K562 (cell line): ENCODE data around the gene KCNH2. TPM values are rescaled to one million over a fixed set of nuclear protein-coding genes. Genes with fewer than 3 reads are reported as not detected.
A peak's percentile ranks its signal among the peaks of the same experiment; 100 is the strongest.

Source experiments
- ATAC-seq: fragments of 200-7000 bp; cut with Tn5 transposase; 3 replicates; pipeline ENCODE4 v1.9.1; 2020; ENCODE audit warnings: moderate library complexity
- BruUV-seq: library from RNA; stranded (reverse); fragments of 400-500 nt; replicated peaks from 2 replicates; lab custom pipeline; 2021; lab: Mats Ljungman, UMichigan
- CTCF ChIA-PET: fragments of 300-600 bp; formaldehyde crosslinking; extraction: SDS; loops from one replicate; lab custom pipeline; 2021; ENCODE audit warnings: low intra/inter-chr PET ratio; lab: Yijun Ruan, JAX
- POLR2A ChIA-PET: fragments of 300-600, 350-650 bp; sonication (Branson Sonifier 250); formaldehyde crosslinking; extraction: SDS; loops from one replicate; lab custom pipeline; 2021; ENCODE audit warnings: antibody characterized with exemption, inconsistent platforms; lab: Yijun Ruan, JAX
- DNase-seq, 4 experiments: peaks; one replicate each; pipeline versions ENCODE4 v3.0.0 to v3.0.0-alpha.2; 2011 to 2018; ENCODE audit warnings: low spot score in 3 of 4, mixed read lengths in 3 of 4; ENCODE audit errors: extremely low read depth in 1 of 4
- FAIRE-seq: peaks from 2 replicates; lab custom pipeline; 2011; peaks lifted over from hg19 to GRCh38; lab: Jason Lieb, UNC
- H2AFZ ChIP-seq: 2 replicates; pipeline ENCODE4 v1.6.0; 2011; ENCODE audit warnings: low read depth, low read length, control low read depth, inconsistent platforms
- H3K27ac ChIP-seq: fragments of 200-600 bp; 3 replicates; pipeline ENCODE4 v1.8.0; 2011; ENCODE audit warnings: low read depth, mild to moderate bottlenecking, control low read depth, inconsistent platforms, low read length, moderate library complexity, mixed read lengths; ENCODE audit errors: extremely low read depth
- H3K27me3 ChIP-seq, 2 experiments: fragments of 300-600 bp in 1 of 2; 2 replicates in 1 of 2; 3 replicates in 1 of 2; pipeline versions ENCODE4 v1.6.0 to v1.8.0; 2011; ENCODE audit warnings: inconsistent platforms in 2 of 2, low read length in 2 of 2, mild to moderate bottlenecking in 1 of 2, mixed read lengths in 1 of 2, moderate library complexity in 1 of 2; ENCODE audit not compliant: control insufficient read depth in 2 of 2, insufficient read depth in 2 of 2
- H3K36me3 ChIP-seq: fragments of 300-600 bp; 3 replicates; pipeline ENCODE4 v1.8.0; 2011; ENCODE audit warnings: mild to moderate bottlenecking, low read length, inconsistent platforms; ENCODE audit not compliant: control insufficient read depth, insufficient read depth
- H3K4me1 ChIP-seq, 2 experiments: fragments of 200-600 bp in 1 of 2; replicated peaks in 1 of 2; 2 replicates in 1 of 2; 3 replicates in 1 of 2; pipeline versions ENCODE4 v1.5.1 to v1.8.0; 2011; ENCODE audit warnings: inconsistent platforms in 2 of 2, low read length in 2 of 2, mild to moderate bottlenecking in 1 of 2, mixed read lengths in 1 of 2, moderate library complexity in 1 of 2; ENCODE audit not compliant: control insufficient read depth in 2 of 2, insufficient read depth in 2 of 2
- H3K4me2 ChIP-seq: 2 replicates; pipeline ENCODE4 v1.6.1; 2011; ENCODE audit warnings: low read length, control low read depth, inconsistent platforms, mixed read lengths; ENCODE audit not compliant: insufficient read depth
- H3K4me3 ChIP-seq: fragments of 200-600 bp; sonication (generic), shearing (Covaris generic); 2 replicates; pipeline ENCODE4 v1.5.1; 2016; ENCODE audit warnings: control low read depth, inconsistent platforms
- H3K79me2 ChIP-seq: fragments of 200-600 bp; 3 replicates; pipeline ENCODE4 v1.8.0; 2011; ENCODE audit warnings: low read length, inconsistent platforms; ENCODE audit not compliant: control insufficient read depth, insufficient read depth
- H3K9ac ChIP-seq, 2 experiments: 2 replicates each; pipeline versions ENCODE4 v1.6.0 to v1.6.1; 2011; ENCODE audit warnings: low read depth in 2 of 2, low read length in 2 of 2, control low read depth in 1 of 2, inconsistent platforms in 1 of 2, mild to moderate bottlenecking in 1 of 2, mixed read lengths in 1 of 2; ENCODE audit not compliant: insufficient read depth in 1 of 2
- H3K9me1 ChIP-seq: one replicate; pipeline ENCODE4 v1.6.0; 2011; ENCODE audit warnings: inconsistent platforms, mild to moderate bottlenecking, low read length, moderate library complexity; ENCODE audit not compliant: control insufficient read depth, insufficient read depth
- H3K9me3 ChIP-seq: replicated peaks from 2 replicates; pipeline ENCODE4 v1.5.1; 2011; ENCODE audit warnings: low read depth, low read length, inconsistent platforms; ENCODE audit not compliant: control insufficient read depth, insufficient read depth
- H4K20me1 ChIP-seq: replicated peaks from 2 replicates; pipeline ENCODE4 v1.6.1; 2011; ENCODE audit warnings: low read length, inconsistent platforms, mixed read lengths; ENCODE audit not compliant: control insufficient read depth, insufficient read depth
- CHD1 ChIP-seq: fragments of 200-600 bp; sonication (generic); IDR thresholded peaks from one replicate; pipeline ENCODE4 v1.6.1; 2012; ENCODE audit warnings: mild to moderate bottlenecking, moderate library complexity, low read length, inconsistent platforms
- GATAD2B ChIP-seq: fragments of 450-650 bp; IDR thresholded peaks from 2 replicates; pipeline ENCODE4 v1.6.1; 2017; ENCODE audit warnings: mild to moderate bottlenecking, borderline replicate concordance
- HDAC1 ChIP-seq, 2 experiments: fragments of 450-650 bp; IDR thresholded peaks; 2 replicates each; pipeline ENCODE4 v1.6.1; 2016 to 2017; ENCODE audit warnings: inconsistent platforms in 1 of 2, mild to moderate bottlenecking in 1 of 2, moderate library complexity in 1 of 2
- SMARCA5 ChIP-seq: fragments of 450-650 bp; IDR thresholded peaks from 2 replicates; pipeline ENCODE4 v1.6.1; 2016
- ZNF431 ChIP-seq: sonication (generic); formaldehyde crosslinking; IDR thresholded peaks from 2 replicates; pipeline ENCODE4 v1.8.0; 2022; ENCODE audit warnings: mild to moderate bottlenecking, missing genetic modification reagents
- ZNF445 ChIP-seq: fragments of 250-450 bp; sonication (Bioruptor Pico); IDR thresholded peaks from 2 replicates; pipeline ENCODE4 v1.4.0; 2020; ENCODE audit warnings: low read depth, mild to moderate bottlenecking, moderate library complexity
- WGBS: fragments of 100-300 bp; shearing (Covaris generic); methylation state at CpG from one replicate; pipeline ENCODE4 v1.1.6; 2016; ENCODE audit warnings: low coverage, mixed read lengths; ENCODE audit not compliant: insufficient coverage; ENCODE audit errors: missing lambda C conversion rate; 5-methylcytosine and 5-hydroxymethylcytosine counted together
- in situ Hi-C: fragments of 300-500 bp; cut with MboI; formaldehyde crosslinking; loops from 4 replicates; pipeline ENCODE4 v1.15.0; 2018; ENCODE audit warnings: inconsistent platforms, mixed read lengths
- intact Hi-C: fragments of 100-400 bp; cut with micrococcal nuclease; formaldehyde crosslinking; loops from 2 replicates; pipeline ENCODE4 v1.14.2; 2022
- polyA plus RNA-seq, 8 experiments: library from polyadenylated mRNA; depleted of rRNA in 4 of 8; stranded (reverse) in 5 of 8; unstranded in 3 of 8; fragments of >200 nt; fragmentation: Nextera tagmentation in 2 of 8; fragmentation: Illumina TruSeq in 1 of 8; extraction: Ambion mirVana in 2 of 8; extraction: Trizol in 1 of 8; gene quantifications; 2 replicates each; pipeline versions ENCODE4 v1.2.1 to v1.2.3, GENCODE V29; 2011 to 2014; ENCODE audit warnings: inconsistent platforms in 1 of 8, missing spikeins in 1 of 8
- total RNA-seq, 7 experiments: library from RNA; depleted of rRNA in 6 of 7; stranded (reverse); fragments of >200 nt in 6 of 7; fragmentation: Illumina TruSeq in 2 of 7; extraction: Trizol in 2 of 7; gene quantifications; 2 replicates each; pipeline versions ENCODE4 v1.2.1 to v1.2.3, GENCODE V29; 2011 to 2021; ENCODE audit warnings: low replicate concordance in 1 of 7
- TF ChIP-seq, protein P1 (sequence below): fragments of 250-450 bp; sonication (Bioruptor Pico); IDR thresholded peaks from 2 replicates; pipeline ENCODE4 v1.5.0; 2022; ENCODE audit warnings: mild to moderate bottlenecking
- TF ChIP-seq, protein P2 (sequence below): fragments of 450-650 bp; IDR thresholded peaks from 2 replicates; pipeline ENCODE4 v1.6.1; 2016; ENCODE audit warnings: low read depth
- TF ChIP-seq, protein P3 (sequence below), 2 experiments: fragments of 450-650 bp; IDR thresholded peaks; 2 replicates each; pipeline ENCODE4 v1.6.1; 2016

KCNH2 gene
- total and polyA plus RNA-seq, 9 of the 15 experiments (the other 6 are each of a cell fraction or from before 2014, with no cell fraction given), result 18.1 to 368 (median 218) TPM

DNA sequence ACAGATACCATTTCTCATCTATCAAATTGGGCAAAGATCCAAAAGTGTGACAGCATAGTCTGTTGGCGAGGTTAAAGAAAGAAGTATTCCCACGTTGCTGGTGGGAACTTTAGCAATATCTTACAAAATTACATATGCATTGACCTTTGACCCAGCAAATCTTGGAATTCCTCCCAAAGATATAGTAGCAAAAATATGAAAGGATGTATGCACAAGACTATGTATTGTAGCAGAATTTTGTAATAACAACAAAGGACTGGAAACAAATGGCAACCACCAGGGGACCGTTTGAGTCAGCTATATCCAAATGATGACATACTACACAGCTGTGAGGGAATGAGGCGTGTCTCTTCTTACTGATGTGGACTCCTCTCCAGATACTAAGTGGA is 50.2 kb downstream of the KCNH2 start:
- peak; percentile 77 to 83 (median 80) for DNase-seq
- in situ Hi-C loops, result no loop called here
- ATAC-seq, result peak; percentile 91
- TF ChIP-seq, protein P1, sequence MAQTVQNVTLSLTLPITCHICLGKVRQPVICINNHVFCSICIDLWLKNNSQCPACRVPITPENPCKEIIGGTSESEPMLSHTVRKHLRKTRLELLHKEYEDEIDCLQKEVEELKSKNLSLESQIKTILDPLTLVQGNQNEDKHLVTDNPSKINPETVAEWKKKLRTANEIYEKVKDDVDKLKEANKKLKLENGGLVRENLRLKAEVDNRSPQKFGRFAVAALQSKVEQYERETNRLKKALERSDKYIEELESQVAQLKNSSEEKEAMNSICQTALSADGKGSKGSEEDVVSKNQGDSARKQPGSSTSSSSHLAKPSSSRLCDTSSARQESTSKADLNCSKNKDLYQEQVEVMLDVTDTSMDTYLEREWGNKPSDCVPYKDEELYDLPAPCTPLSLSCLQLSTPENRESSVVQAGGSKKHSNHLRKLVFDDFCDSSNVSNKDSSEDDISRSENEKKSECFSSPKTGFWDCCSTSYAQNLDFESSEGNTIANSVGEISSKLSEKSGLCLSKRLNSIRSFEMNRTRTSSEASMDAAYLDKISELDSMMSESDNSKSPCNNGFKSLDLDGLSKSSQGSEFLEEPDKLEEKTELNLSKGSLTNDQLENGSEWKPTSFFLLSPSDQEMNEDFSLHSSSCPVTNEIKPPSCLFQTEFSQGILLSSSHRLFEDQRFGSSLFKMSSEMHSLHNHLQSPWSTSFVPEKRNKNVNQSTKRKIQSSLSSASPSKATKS, result no peak
- TF ChIP-seq CHD1 (no peak), SMARCA5 (no peak), ZNF431 (CRISPR knock-in tag) (no peak), GATAD2B (no peak; the same call in 1 of the 2 replicates), HDAC1 (IDR thresholded peaks at IDR 0.05) (peak in 1 of 2 experiments; percentile 18; a peak in 1 of 4 replicates), ZNF445 (CRISPR knock-in tag) (no peak)
- TF ChIP-seq, protein P2, sequence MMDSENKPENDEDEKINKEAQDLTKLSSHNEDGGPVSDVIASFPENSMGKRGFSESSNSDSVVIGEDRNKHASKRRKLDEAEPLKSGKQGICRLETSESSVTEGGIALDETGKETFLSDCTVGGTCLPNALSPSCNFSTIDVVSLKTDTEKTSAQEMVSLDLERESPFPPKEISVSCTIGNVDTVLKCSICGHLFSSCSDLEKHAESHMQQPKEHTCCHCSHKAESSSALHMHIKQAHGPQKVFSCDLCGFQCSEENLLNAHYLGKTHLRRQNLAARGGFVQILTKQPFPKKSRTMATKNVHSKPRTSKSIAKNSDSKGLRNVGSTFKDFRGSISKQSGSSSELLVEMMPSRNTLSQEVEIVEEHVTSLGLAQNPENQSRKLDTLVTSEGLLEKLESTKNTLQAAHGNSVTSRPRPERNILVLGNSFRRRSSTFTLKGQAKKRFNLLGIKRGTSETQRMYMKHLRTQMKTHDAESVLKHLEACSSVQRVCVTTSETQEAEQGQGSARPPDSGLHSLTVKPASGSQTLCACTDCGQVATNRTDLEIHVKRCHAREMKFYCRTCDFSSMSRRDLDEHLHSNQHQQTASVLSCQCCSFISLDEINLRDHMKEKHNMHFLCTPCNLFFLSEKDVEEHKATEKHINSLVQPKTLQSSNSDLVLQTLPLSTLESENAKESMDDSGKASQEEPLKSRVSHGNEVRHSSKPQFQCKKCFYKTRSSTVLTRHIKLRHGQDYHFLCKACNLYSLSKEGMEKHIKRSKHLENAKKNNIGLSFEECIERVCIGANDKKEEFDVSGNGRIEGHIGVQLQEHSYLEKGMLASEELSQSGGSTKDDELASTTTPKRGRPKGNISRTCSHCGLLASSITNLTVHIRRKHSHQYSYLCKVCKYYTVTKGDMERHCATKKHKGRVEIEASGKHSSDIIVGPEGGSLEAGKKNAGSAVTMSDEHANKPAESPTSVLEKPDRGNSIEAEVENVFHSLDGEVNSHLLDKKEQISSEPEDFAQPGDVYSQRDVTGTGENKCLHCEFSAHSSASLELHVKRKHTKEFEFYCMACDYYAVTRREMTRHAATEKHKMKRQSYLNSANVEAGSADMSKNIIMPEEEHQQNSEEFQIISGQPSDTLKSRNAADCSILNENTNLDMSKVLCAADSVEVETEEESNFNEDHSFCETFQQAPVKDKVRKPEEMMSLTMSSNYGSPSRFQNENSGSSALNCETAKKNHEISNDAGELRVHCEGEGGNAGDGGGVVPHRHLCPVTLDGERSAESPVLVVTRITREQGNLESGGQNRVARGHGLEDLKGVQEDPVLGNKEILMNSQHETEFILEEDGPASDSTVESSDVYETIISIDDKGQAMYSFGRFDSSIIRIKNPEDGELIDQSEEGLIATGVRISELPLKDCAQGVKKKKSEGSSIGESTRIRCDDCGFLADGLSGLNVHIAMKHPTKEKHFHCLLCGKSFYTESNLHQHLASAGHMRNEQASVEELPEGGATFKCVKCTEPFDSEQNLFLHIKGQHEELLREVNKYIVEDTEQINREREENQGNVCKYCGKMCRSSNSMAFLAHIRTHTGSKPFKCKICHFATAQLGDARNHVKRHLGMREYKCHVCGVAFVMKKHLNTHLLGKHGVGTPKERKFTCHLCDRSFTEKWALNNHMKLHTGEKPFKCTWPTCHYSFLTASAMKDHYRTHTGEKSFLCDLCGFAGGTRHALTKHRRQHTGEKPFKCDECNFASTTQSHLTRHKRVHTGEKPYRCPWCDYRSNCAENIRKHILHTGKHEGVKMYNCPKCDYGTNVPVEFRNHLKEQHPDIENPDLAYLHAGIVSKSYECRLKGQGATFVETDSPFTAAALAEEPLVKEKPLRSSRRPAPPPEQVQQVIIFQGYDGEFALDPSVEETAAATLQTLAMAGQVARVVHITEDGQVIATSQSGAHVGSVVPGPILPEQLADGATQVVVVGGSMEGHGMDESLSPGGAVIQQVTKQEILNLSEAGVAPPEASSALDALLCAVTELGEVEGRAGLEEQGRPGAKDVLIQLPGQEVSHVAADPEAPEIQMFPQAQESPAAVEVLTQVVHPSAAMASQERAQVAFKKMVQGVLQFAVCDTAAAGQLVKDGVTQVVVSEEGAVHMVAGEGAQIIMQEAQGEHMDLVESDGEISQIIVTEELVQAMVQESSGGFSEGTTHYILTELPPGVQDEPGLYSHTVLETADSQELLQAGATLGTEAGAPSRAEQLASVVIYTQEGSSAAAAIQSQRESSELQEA, result no peak
- TF ChIP-seq, protein P3, sequence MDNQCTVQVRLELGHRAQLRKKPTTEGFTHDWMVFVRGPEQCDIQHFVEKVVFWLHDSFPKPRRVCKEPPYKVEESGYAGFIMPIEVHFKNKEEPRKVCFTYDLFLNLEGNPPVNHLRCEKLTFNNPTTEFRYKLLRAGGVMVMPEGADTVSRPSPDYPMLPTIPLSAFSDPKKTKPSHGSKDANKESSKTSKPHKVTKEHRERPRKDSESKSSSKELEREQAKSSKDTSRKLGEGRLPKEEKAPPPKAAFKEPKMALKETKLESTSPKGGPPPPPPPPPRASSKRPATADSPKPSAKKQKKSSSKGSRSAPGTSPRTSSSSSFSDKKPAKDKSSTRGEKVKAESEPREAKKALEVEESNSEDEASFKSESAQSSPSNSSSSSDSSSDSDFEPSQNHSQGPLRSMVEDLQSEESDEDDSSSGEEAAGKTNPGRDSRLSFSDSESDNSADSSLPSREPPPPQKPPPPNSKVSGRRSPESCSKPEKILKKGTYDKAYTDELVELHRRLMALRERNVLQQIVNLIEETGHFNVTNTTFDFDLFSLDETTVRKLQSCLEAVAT (IDR thresholded peaks at IDR 0.05), result no peak

More for the DNA sequence above, 50.2 kb downstream of the KCNH2 start:
- no TSS peak for BruUV-seq
- FAIRE-seq, result peak; percentile 77
- Histone ChIP-seq H3K9me3 (no peaks in the 10 kb centered on the region), H4K20me1 (no peaks in the 10 kb centered on the region), H3K4me2 (no peak overlapping the region), H3K4me1 (peaks cover 12 to 36% of the 10 kb centered on the region in 2 experiments), H3K27me3 (no peaks in the 10 kb centered on the region), H3K36me3 (no peaks in the 10 kb centered on the region), H3K4me3 (no peak overlapping the region), H3K9ac (no peak overlapping the region), H2AFZ (peak overlapping the region; percentile 36), H3K27ac (no peak overlapping the region), H3K9me1 (no peaks in the 10 kb centered on the region), H3K79me2 (no peaks in the 10 kb centered on the region)
- CTCF ChIA-PET, result interaction anchor here (1.2 kb wide), 1 partner anchor 107 kb away, joined by 3 read pairs; no protein-coding TSS in a partner anchor
- POLR2A ChIA-PET, result interaction anchor here (0.6 to 1.7 kb wide), 7 partner anchors 11 to 1432 kb away, joined by 3 to 7 read pairs (median 4); no protein-coding TSS in a partner anchor
- intact Hi-C loops, result loop anchor here (2.0 kb wide), 1 partner anchor 29 kb away; no protein-coding TSS in a partner anchor
- WGBS, result 27% methylated on average over 4 of the region's 4 CpGs
